Neuron (in vitro differentiated cells): ENCODE measurements around the gene LDLRAD4.
"Not testable (repeated sequence)": the region's sequence is repeated elsewhere in the genome, so short reads cannot be mapped to it uniquely, and the experiment has no call there.

Experiments
- H2AFZ ChIP-seq: one replicate; pipeline ENCODE4 v1.6.1; 2013; ENCODE audit warnings: low read depth, mild to moderate bottlenecking, inconsistent platforms, low read length, moderate library complexity
- H3K27me3 ChIP-seq: one replicate; pipeline ENCODE4 v1.6.1; 2013; ENCODE audit warnings: low read length; ENCODE audit not compliant: insufficient read depth
- H3K36me3 ChIP-seq: one replicate; pipeline ENCODE4 v1.6.1; 2013; ENCODE audit warnings: low read length; ENCODE audit not compliant: insufficient read depth
- H3K4me1 ChIP-seq: one replicate; pipeline ENCODE4 v1.6.1; 2013; ENCODE audit warnings: low read length; ENCODE audit not compliant: insufficient read depth
- H3K4me3 ChIP-seq: 2 replicates; pipeline ENCODE4 v1.5.1; 2013; ENCODE audit warnings: mild to moderate bottlenecking, low read length, moderate library complexity
- H3K9me3 ChIP-seq: one replicate; pipeline ENCODE4 v1.6.1; 2013; ENCODE audit warnings: low read length

LDLRAD4 gene

GRCh38 chr18:13649397-13650390 is 431.1 kb downstream of the LDLRAD4 start:
- H3K27me3 ChIP-seq = no peaks in the 10 kb centered on the region
- no peak overlapping the region for H2AFZ ChIP-seq
- no peaks in the 10 kb centered on the region for H3K9me3 ChIP-seq
- H3K4me1 ChIP-seq = peaks cover 3% of the 10 kb centered on the region
- no peaks in the 10 kb centered on the region for H3K36me3 ChIP-seq
- no peak overlapping the region for H3K4me3 ChIP-seq

DNA sequence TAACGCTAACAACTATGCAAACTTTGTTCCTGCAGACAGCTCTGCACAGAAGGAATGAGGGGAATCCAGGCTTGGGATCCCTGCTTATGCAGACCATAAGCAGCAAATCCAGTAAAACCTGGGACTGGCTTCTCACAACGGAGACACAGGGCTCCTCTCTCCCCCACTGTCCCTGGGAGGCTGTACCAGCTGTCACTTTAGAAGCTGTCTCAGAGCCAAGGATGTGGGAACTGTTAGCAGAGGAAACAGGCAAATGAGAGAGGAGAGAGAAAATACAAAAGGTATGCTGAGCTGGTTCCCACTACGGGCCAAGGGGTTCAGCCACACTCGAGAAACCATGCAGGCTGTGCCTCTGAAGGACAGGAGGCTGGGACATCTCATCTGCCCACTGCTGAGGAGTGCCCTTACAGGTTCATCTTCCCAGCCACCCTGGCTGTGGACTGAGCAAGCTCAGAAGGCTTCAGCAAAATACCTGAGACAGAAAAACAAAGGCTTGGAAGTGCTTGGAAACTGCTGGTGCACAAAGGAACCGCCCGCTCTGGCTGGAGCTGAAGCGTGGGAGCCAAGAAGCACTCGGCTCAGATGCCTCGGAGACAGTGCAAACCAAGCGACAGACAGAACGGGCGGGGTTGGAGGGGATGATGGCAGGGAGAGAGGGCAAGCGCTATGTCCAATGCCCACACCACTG is 435.3 kb downstream of the LDLRAD4 start:
- H3K4me1 ChIP-seq = peaks cover 3% of the 10 kb centered on the region
- H3K4me3 ChIP-seq = no peak overlapping the region
- H3K36me3 ChIP-seq = no peaks in the 10 kb centered on the region
- no peaks in the 10 kb centered on the region for H3K27me3 ChIP-seq
- H3K9me3 ChIP-seq = no peaks in the 10 kb centered on the region
- no peak overlapping the region for H2AFZ ChIP-seq

GRCh38 chr18:13657974-13658373 is 439.4 kb downstream of the LDLRAD4 start:
- Histone ChIP-seq H3K4me3 (no peak overlapping the region), H3K9me3 (no peaks in the 10 kb centered on the region), H2AFZ (no peak overlapping the region), H3K36me3 (no peaks in the 10 kb centered on the region), H3K27me3 (no peaks in the 10 kb centered on the region), H3K4me1 (peaks cover 15% of the 10 kb centered on the region)

DNA sequence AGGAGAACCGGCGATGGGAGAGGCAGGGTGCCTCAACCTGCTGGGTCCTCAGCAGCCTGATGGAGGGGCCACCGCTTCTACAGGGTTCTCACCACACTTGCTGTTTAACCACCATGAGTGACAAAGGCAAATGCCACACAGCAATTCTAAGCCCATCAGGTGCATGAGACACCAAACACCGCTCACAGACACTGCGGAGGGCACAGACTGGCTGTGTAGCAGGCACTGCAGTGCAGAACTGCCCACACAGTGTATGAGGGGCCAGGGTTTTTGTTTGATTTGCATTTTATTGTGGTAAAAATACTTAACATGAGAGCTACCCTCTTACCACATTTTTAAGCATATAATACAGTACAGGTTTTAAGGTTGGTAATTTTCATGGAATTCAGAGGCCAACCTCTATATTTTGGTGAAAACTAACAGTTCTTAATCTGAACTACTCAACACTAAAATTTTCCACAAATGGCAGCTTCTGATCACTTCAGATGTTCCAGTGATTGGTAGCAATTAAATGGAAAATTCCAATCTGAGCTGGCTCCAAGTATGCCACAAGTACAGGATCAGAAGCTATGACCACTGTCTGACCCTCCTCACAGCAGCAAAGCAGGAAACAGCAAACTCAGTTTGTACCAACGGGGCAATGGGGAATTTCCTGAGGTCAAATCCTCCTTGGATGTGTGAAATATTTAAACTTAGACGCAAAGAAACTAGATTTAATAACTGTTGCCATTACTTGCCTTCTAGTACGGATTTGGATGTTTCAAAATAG is 440.1 kb downstream of the LDLRAD4 start:
- Histone ChIP-seq H3K4me1 (peaks cover 15% of the 10 kb centered on the region), H3K4me3 (no peak overlapping the region)

GRCh38 chr18:13660510-13660909 is 441.9 kb downstream of the LDLRAD4 start:
- Histone ChIP-seq H3K27me3 (no peaks in the 10 kb centered on the region), H3K4me3 (no peak overlapping the region), H3K36me3 (no peaks in the 10 kb centered on the region), H2AFZ (no peak overlapping the region), H3K4me1 (peaks cover 15% of the 10 kb centered on the region), H3K9me3 (no peaks in the 10 kb centered on the region)

More for the DNA sequence above, 440.1 kb downstream of the LDLRAD4 start:
- Histone ChIP-seq H3K27me3 (no peaks in the 10 kb centered on the region), H3K36me3 (no peaks in the 10 kb centered on the region), H3K9me3 (no peaks in the 10 kb centered on the region), H2AFZ (no peak overlapping the region)

DNA sequence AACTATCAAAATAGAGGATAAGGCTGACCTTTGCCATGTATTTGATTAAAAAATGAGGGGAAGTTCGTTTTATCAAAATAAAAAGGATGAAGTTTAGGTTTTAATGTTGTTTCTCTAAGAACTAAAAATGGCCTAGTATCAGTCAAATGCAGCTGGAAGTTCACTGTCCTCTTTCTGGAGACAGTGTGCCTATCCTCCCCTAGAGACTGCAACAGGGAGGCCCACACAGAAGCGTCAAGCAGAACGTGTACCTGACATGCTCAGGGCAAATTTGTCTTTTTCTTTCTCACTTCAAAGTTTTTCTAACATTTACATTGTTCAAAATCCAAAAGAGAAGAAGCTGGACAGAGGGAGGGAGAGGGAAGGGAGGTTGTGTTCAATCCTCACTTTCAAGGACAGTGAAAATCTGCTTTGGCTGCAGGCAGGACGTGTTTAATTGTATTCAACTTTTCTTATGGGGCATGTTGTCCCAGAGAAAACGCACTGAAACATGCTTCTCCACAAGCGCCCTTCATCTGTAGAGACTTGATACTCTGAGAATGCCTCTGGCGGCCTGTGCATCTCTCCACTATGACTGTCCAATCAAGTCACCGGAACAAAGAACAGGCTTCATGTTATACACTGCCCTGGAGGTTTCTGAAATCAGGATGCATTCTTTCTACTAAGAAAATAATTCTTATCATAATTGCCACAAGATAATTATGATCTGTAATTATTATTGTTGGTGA is 442.7 kb downstream of the LDLRAD4 start:
- peaks cover 15% of the 10 kb centered on the region for H3K4me1 ChIP-seq

GRCh38 chr18:13661779-13662256 is 443.3 kb downstream of the LDLRAD4 start:
- no peak overlapping the region for H3K4me3 ChIP-seq
- no peaks in the 10 kb centered on the region for H3K9me3 ChIP-seq
- H2AFZ ChIP-seq = no peak overlapping the region
- H3K27me3 ChIP-seq = no peaks in the 10 kb centered on the region
- H3K36me3 ChIP-seq = peaks cover 6% of the 10 kb centered on the region
- H3K4me1 ChIP-seq = peaks cover 15% of the 10 kb centered on the region

More for the DNA sequence above, 442.7 kb downstream of the LDLRAD4 start:
- Histone ChIP-seq H3K4me3 (no peak overlapping the region), H3K27me3 (no peaks in the 10 kb centered on the region), H2AFZ (no peak overlapping the region), H3K36me3 (peaks cover 5% of the 10 kb centered on the region), H3K9me3 (no peaks in the 10 kb centered on the region)

GRCh38 chr18:13672657-13673056 is 454.1 kb downstream of the LDLRAD4 start:
- H3K9me3 ChIP-seq = peaks cover 3% of the 10 kb centered on the region
- H3K36me3 ChIP-seq = no peaks in the 10 kb centered on the region
- no peak overlapping the region for H3K4me3 ChIP-seq
- no peak overlapping the region for H2AFZ ChIP-seq
- no peaks in the 10 kb centered on the region for H3K27me3 ChIP-seq
- H3K4me1 ChIP-seq = no peaks in the 10 kb centered on the region

GRCh38 chr18:13676471-13676870 is 457.9 kb downstream of the LDLRAD4 start:
- Histone ChIP-seq H3K4me3 (no peak overlapping the region), H3K27me3 (no peaks in the 10 kb centered on the region), H2AFZ (no peak overlapping the region), H3K36me3 (no peaks in the 10 kb centered on the region), H3K9me3 (peaks cover 3% of the 10 kb centered on the region), H3K4me1 (no peaks in the 10 kb centered on the region)

DNA sequence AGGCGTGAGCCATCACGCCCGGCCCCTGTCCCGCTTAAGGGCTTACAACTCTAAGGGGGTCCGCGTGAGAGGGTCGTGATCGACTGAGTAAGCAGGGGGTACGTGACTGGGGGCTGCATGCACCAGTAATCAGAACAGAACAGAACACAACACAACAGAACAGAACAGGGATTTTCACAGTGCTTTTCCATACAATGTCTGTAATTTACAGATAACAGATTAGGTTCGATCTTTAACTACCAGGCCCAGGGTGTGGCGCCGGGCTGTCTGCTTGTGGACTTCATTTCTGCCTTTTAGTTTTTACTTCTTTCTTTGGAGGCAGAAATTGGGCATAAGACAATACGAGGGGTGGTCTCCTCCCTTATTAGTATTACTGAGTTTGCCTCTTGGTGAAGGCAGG is 458.8 kb downstream of the LDLRAD4 start:
- H2AFZ ChIP-seq, H3K36me3 ChIP-seq, H3K4me1 ChIP-seq, H3K9me3 ChIP-seq, H3K4me3 ChIP-seq, H3K27me3 ChIP-seq: not testable (repeated sequence)

- Histone ChIP-seq H3K4me3 (no peak overlapping the region), H3K4me1 (no peaks in the 10 kb centered on the region), H3K36me3 (no peaks in the 10 kb centered on the region), H2AFZ (no peak overlapping the region), H3K9me3 (peaks cover 3% of the 10 kb centered on the region), H3K27me3 (no peaks in the 10 kb centered on the region)
Measured at GRCh38 chr18:13680612-13681011, 462.1 kb downstream of the LDLRAD4 start.

GRCh38 chr18:13681701-13682100 is 463.1 kb downstream of the LDLRAD4 start:
- Histone ChIP-seq H3K4me3 (no peak overlapping the region), H3K4me1 (no peaks in the 10 kb centered on the region), H2AFZ (no peak overlapping the region), H3K27me3 (no peaks in the 10 kb centered on the region), H3K36me3 (no peaks in the 10 kb centered on the region), H3K9me3 (peaks cover under 1% of the 10 kb centered on the region)
